Hepatocyte (in vitro differentiated cells): ENCODE data around the gene MARCO. TPM values are rescaled to one million over a fixed set of nuclear protein-coding genes. Genes with fewer than 3 reads are reported as not detected.

ENCODE experiments used
- DNase-seq: peaks from one replicate; pipeline ENCODE4 v3.0.0-alpha.2; 2016; ENCODE audit warnings: low spot score
- H2AFZ ChIP-seq: fragments of 200-600 bp; sonication (generic); 2 replicates; pipeline ENCODE4 v1.6.0; 2016; ENCODE audit warnings: antibody characterized with exemption, mild to moderate bottlenecking
- H3K27ac ChIP-seq: fragments of 200-600 bp; sonication (generic); 2 replicates; pipeline ENCODE4 v1.5.1; 2016; ENCODE audit warnings: mild to moderate bottlenecking
- H3K27me3 ChIP-seq: fragments of 200-600 bp; sonication (generic); 2 replicates; pipeline ENCODE4 v1.6.1; 2016
- H3K36me3 ChIP-seq: fragments of 200-600 bp; sonication (generic); replicated peaks from 2 replicates; pipeline ENCODE4 v1.5.1; 2016; ENCODE audit warnings: low read depth; ENCODE audit not compliant: insufficient read depth
- H3K4me1 ChIP-seq: fragments of 200-600 bp; sonication (generic); 2 replicates; pipeline ENCODE4 v1.5.1; 2016; ENCODE audit warnings: mild to moderate bottlenecking, moderate library complexity; ENCODE audit not compliant: insufficient read depth
- H3K4me2 ChIP-seq: fragments of 200-600 bp; sonication (generic); 2 replicates; pipeline ENCODE4 v1.6.0; 2016
- H3K4me3 ChIP-seq: fragments of 200-600 bp; sonication (generic); 2 replicates; pipeline ENCODE4 v1.5.1; 2016; ENCODE audit warnings: mild to moderate bottlenecking
- H3K79me2 ChIP-seq: fragments of 200-600 bp; sonication (generic); 2 replicates; pipeline ENCODE4 v1.6.0; 2017; ENCODE audit warnings: mild to moderate bottlenecking
- H3K9me2 ChIP-seq: fragments of 200-600 bp; sonication (generic); replicated peaks from 2 replicates; pipeline ENCODE4 v1.6.0; 2017; ENCODE audit warnings: mild to moderate bottlenecking; ENCODE audit not compliant: insufficient read depth
- H3K9me3 ChIP-seq: fragments of 200-600 bp; sonication (generic); 2 replicates; pipeline ENCODE4 v1.5.1; 2016; ENCODE audit warnings: low read depth, mild to moderate bottlenecking
- H4K20me1 ChIP-seq: fragments of 200-600 bp; sonication (generic); 2 replicates; pipeline ENCODE4 v1.6.0; 2016; ENCODE audit warnings: mild to moderate bottlenecking; ENCODE audit not compliant: insufficient read depth, poor library complexity, severe bottlenecking
- CTCF ChIP-seq: fragments of 200-600 bp; sonication (generic); IDR thresholded peaks from 2 replicates; pipeline ENCODE4 v1.5.1; 2016; ENCODE audit warnings: antibody characterized with exemption, mild to moderate bottlenecking; ENCODE audit not compliant: poor library complexity
- EZH2 ChIP-seq: fragments of 200-600 bp; sonication (generic); IDR thresholded peaks from 2 replicates; pipeline ENCODE4 v1.6.1; 2016; ENCODE audit warnings: antibody characterized with exemption, mild to moderate bottlenecking, borderline replicate concordance
- EZH2phosphoT487 ChIP-seq: fragments of 200-600 bp; sonication (generic); IDR thresholded peaks from one replicate; pipeline ENCODE4 v1.6.1; 2018; ENCODE audit warnings: antibody characterized with exemption, mild to moderate bottlenecking, low read depth, moderate library complexity; ENCODE audit not compliant: unreplicated experiment, severe bottlenecking
- WGBS: methylation state at CpG from one replicate; pipeline ENCODE4 v1.1.6; 2016; ENCODE audit warnings: low lambda C conversion rate; ENCODE audit errors: missing lambda C conversion rate; 5-methylcytosine and 5-hydroxymethylcytosine counted together
- polyA plus RNA-seq: library from polyadenylated mRNA; unstranded; fragments of >200 nt; fragmentation: Nextera tagmentation; extraction: Ambion mirVana; gene quantifications from 2 replicates; pipeline ENCODE4 v1.2.1, GENCODE V29; 2016
- total RNA-seq: library from RNA; depleted of rRNA; stranded (reverse); fragments of >200 nt; gene quantifications from 2 replicates; pipeline ENCODE4 v1.2.3, GENCODE V29; 2014

MARCO gene
- total and polyA plus RNA-seq, 2 experiments from 2014 or later, result 0.10 TPM; not detected in 1

- DNase-seq, result no peak
- Histone ChIP-seq H3K36me3 (no peaks in the 10 kb centered on the region), H3K4me1 (no peaks in the 10 kb centered on the region), H3K27ac (no peak overlapping the region), H3K27me3 (peaks cover 15% of the 10 kb centered on the region), H4K20me1 (no peaks in the 10 kb centered on the region), H2AFZ (no peak overlapping the region), H3K4me3 (no peak overlapping the region), H3K9me3 (no peaks in the 10 kb centered on the region), H3K4me2 (no peak overlapping the region), H3K9me2 (no peaks in the 10 kb centered on the region), H3K79me2 (no peaks in the 10 kb centered on the region)
- TF ChIP-seq EZH2 (no peak), CTCF (no peak), EZH2phosphoT487 (no peak)
Measured at GRCh38 chr2:119019521-119019920, 77.5 kb downstream of the MARCO start.

GRCh38 chr2:119022678-119023077, 80.7 kb downstream of the MARCO start:
- no peak overlapping the region for H3K4me2 ChIP-seq
- no peaks in the 10 kb centered on the region for H3K9me2 ChIP-seq
- no peaks in the 10 kb centered on the region for H3K9me3 ChIP-seq
- H3K36me3 ChIP-seq, result no peaks in the 10 kb centered on the region
- no peaks in the 10 kb centered on the region for H3K4me1 ChIP-seq
- TF ChIP-seq CTCF (no peak), EZH2 (no peak), EZH2phosphoT487 (no peak)
- no peaks in the 10 kb centered on the region for H3K27me3 ChIP-seq
- H4K20me1 ChIP-seq, result no peaks in the 10 kb centered on the region
- no peak overlapping the region for H3K4me3 ChIP-seq
- H3K27ac ChIP-seq, result no peak overlapping the region
- H3K79me2 ChIP-seq, result no peaks in the 10 kb centered on the region
- no peak overlapping the region for H2AFZ ChIP-seq
- DNase-seq, result no peak
- whole genome bisulfite sequencing, result 94% methylated on average over 4 of the region's 4 CpGs

GRCh38 chr2:119023534-119023933, 81.5 kb downstream of the MARCO start:
- H4K20me1 ChIP-seq, result no peaks in the 10 kb centered on the region
- no peaks in the 10 kb centered on the region for H3K9me3 ChIP-seq
- H3K27me3 ChIP-seq, result no peaks in the 10 kb centered on the region
- no peak for TF ChIP-seq EZH2
- no peak for TF ChIP-seq CTCF
- TF ChIP-seq EZH2phosphoT487, result no peak
- no peaks in the 10 kb centered on the region for H3K9me2 ChIP-seq
- no peak overlapping the region for H3K4me2 ChIP-seq
- H3K79me2 ChIP-seq, result no peaks in the 10 kb centered on the region
- no peaks in the 10 kb centered on the region for H3K4me1 ChIP-seq
- H3K36me3 ChIP-seq, result no peaks in the 10 kb centered on the region
- H3K4me3 ChIP-seq, result no peak overlapping the region
- WGBS, result 66% methylated on average over 2 of the region's 2 CpGs
- H3K27ac ChIP-seq, result no peak overlapping the region
- DNase-seq, result no peak
- no peak overlapping the region for H2AFZ ChIP-seq

- H3K27me3 ChIP-seq, result no peaks in the 10 kb centered on the region
- WGBS, result 74% methylated on average over 9 of the region's 9 CpGs
- H3K4me3 ChIP-seq, result no peak overlapping the region
- no peaks in the 10 kb centered on the region for H3K79me2 ChIP-seq
- H3K4me1 ChIP-seq, result no peaks in the 10 kb centered on the region
- no peak overlapping the region for H3K27ac ChIP-seq
- H3K9me3 ChIP-seq, result no peaks in the 10 kb centered on the region
- TF ChIP-seq EZH2phosphoT487, result no peak
- no peak for TF ChIP-seq EZH2
- no peak for TF ChIP-seq CTCF
- H2AFZ ChIP-seq, result no peak overlapping the region
- H4K20me1 ChIP-seq, result no peaks in the 10 kb centered on the region
- no peaks in the 10 kb centered on the region for H3K9me2 ChIP-seq
- H3K36me3 ChIP-seq, result no peaks in the 10 kb centered on the region
- DNase-seq, result no peak
- H3K4me2 ChIP-seq, result no peak overlapping the region
Measured at GRCh38 chr2:119024152-119024551, 82.2 kb downstream of the MARCO start.
